Fibroblast of villous mesenchyme (primary cell): ENCODE data around the gene MAP1LC3A. TPM values are rescaled to one million over a fixed set of nuclear protein-coding genes. Genes with fewer than 3 reads are reported as not detected.

Experiments
- DNase-seq: peaks from one replicate; pipeline ENCODE4 v3.0.0-alpha.2; 2010; ENCODE audit warnings: low read depth
- H3K4me3 ChIP-seq: 2 replicates; pipeline ENCODE4 v1.5.1; 2011; ENCODE audit warnings: low read depth, mild to moderate bottlenecking, low read length
- total RNA-seq: library from RNA; depleted of rRNA; stranded (reverse); fragments of >200 nt; gene quantifications from 2 replicates; pipeline ENCODE4 v1.2.3, GENCODE V29; 2012
- TF ChIP-seq, protein P1 (sequence below): IDR thresholded peaks from 2 replicates; pipeline ENCODE4 v1.5.1; 2012; ENCODE audit warnings: low read depth, mild to moderate bottlenecking, low read length; ENCODE audit not compliant: insufficient read depth

Gene MAP1LC3A
- total RNA-seq, 1 donor, result 13.4 TPM

DNA sequence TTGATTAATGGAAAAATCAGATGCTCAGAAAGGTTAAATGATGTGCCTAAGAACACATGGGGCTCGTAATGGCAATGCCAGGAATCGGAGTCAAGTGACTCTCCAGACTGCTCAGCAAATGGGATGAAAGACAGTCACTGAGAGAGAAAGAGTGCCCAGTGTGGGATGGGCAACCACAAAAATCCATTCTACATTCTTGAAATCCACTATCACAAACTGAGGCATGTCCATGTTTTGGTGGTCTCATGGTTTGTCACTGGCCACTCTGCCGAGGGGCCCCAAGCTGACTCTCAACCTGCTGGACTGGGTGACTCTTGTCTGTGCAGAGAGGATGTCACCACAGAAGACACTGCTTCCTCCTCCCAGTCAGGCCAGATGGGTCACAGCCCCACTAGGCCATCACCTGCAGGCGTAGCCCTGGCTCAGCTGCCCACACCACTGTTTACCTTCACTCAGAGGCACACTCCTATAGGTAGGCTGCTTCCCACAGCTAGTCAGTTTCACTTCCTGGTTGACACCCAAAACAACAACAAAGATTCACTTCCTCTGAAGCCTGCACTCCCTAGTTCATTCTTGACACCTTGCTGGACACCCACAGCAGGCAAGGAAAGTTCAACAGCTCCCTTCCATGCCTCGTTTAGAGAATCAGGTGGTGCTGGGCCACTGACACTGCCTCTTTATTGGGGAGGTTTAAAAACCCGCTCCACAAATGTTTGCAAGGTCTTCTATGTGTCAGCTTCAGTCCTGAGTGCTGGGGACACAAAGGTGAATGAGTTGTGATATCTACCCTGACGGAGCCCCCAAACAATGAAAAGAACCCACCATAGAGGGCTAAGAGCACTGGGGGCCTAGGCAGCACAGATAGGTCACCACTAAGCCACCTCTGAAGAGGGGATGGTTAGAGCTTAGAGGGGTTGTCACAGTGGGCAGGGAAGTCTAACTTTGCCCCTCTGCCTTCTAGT is 21.7 kb downstream of the MAP1LC3A start:
- no peak overlapping the region for H3K4me3 ChIP-seq
- DNase-seq, result no peak
- TF ChIP-seq, protein P1, sequence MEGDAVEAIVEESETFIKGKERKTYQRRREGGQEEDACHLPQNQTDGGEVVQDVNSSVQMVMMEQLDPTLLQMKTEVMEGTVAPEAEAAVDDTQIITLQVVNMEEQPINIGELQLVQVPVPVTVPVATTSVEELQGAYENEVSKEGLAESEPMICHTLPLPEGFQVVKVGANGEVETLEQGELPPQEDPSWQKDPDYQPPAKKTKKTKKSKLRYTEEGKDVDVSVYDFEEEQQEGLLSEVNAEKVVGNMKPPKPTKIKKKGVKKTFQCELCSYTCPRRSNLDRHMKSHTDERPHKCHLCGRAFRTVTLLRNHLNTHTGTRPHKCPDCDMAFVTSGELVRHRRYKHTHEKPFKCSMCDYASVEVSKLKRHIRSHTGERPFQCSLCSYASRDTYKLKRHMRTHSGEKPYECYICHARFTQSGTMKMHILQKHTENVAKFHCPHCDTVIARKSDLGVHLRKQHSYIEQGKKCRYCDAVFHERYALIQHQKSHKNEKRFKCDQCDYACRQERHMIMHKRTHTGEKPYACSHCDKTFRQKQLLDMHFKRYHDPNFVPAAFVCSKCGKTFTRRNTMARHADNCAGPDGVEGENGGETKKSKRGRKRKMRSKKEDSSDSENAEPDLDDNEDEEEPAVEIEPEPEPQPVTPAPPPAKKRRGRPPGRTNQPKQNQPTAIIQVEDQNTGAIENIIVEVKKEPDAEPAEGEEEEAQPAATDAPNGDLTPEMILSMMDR, result no peak

DNA sequence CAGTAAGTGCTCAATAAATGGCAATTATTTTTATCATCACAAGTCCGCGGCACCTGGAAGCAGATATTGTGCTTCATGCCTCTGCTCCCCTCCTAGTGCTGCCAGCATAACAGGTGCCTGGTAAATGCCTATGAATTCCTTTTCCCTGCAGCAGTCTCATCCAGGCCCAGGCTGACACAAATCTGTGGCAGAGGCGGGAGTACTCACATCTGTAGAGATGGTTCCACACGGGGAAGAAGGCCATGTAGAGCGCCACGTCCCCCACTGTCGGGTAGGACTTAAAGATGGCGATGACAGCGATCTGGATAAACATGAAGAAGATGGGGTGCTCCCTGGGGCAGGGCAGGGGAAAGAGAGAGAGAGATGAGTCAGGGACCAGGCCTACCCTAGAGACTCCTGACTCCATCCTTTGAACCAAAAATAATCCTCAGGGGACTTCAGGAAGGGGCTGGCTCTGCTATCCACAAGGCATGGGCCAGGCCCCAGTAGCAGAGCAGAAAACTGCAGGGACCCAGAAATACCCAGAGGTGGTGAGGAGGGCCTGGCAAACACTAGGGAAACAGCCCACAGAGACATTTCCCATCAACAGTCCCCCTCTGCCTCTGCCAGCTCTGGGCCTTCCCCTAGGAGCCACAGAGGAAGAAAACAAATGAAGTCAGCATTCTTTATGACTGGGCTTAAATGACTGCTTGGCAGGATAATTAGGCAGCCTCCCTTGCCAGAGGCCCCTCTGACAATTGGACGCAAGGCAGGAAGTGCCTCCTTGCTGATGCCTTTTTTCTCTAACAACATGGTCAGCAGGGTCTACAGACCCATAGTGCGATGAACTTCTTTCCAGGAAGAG is 23.0 kb downstream of the MAP1LC3A start:
- H3K4me3 ChIP-seq, result no peak overlapping the region
- TF ChIP-seq, protein P1, result no peak
- DNase-seq, result peak; percentile 59

DNA sequence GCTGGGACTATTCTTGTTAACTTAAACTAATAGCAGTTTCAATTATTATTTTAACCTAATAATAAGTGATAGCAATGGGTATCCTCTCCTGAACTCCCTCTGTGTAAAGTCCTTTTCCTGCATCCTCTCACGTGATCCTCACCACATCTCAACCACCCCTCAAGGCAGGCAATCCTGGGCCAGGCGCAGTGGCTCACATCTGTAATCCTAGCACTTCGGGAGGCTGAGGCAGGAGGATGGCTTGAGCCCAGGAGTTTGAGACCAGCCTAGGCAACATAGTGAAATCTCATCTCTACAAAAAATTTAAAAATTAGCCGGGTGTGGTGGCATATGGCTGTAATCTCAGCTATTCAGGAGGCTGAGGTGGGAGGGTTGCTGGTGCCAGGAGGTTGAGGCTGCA is 23.7 kb downstream of the MAP1LC3A start:
- no peak overlapping the region for H3K4me3 ChIP-seq
- DNase-seq, result no peak
- TF ChIP-seq, protein P1, result no peak

DNA sequence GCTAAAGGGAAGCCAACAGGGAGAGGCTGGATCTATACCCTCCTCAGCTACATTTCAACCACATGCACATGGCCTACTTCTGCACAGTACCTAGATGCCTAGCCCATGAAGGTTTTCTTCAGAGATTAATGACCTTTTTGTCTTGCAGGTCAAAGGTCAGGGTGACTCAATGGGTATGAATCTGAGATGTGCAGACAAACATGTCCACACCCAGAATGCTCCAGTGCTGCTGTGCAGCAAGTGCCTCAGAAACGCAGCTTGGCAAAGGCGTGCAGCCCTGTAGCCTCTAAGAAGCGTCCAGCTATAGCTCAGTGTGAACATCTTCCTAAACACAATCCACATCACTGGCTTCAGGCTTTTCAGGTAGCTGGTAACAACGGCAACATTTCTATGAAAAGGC is 24.4 kb downstream of the MAP1LC3A start:
- H3K4me3 ChIP-seq, result no peak overlapping the region
- TF ChIP-seq, protein P1, result no peak
- DNase-seq, result no peak

DNA sequence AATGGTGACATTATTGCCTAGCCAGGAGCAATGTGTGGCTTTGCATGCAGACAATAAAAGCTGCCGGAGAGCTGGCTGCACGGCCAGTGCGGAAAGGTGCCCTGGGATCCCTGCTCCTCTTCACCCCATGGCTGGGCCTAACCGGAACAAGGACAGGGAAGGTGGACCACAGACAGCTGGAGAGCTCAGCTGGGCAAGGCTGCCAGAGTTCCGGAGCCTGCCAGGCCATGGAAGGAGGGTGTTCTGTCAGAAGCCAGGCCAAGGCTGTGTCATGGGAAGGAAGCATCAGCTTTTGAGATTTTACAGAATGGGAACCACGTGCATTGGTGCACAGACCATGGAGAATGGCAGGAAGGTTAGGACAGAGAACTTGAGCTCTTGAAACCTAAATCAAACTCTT is 25.0 kb downstream of the MAP1LC3A start:
- no peak for DNase-seq
- TF ChIP-seq, protein P1, result no peak
- H3K4me3 ChIP-seq, result no peak overlapping the region

DNA sequence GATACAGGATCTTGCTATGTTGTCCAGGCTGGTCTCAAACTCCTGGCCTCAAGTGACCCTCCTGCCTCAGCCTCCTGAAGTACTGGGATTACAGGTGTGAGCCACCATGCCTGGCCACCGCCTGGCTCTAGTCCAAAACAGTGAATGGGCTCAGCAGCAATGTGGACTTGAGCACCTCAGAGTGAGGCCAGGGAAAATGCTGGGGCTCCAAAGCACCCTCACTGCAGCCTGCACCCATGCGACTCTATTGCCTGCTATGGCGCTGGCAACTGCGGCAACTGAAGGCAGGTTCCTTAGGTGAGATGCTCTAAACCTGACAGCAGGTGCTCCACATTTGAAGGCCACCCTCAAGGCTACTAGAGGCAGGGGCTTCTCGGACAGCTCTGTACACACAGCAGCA is 26.5 kb downstream of the MAP1LC3A start:
- no peak for DNase-seq
- TF ChIP-seq, protein P1, result no peak
- H3K4me3 ChIP-seq, result no peak overlapping the region
